ENCODE results near the gene KDM3A.

GRCh38 chr2:86446060-86446459 lies 4.9 kb downstream of the KDM3A start:
- TF ChIP-seq CTCF (IDR thresholded peaks at IDR 0.05): no peak
- TF ChIP-seq EP300 (IDR thresholded peaks at IDR 0.05): no peak
- no peak for TF ChIP-seq POLR2A (IDR thresholded peaks at IDR 0.05)
